Subcutaneous adipose tissue (tissue), 4 donors: ENCODE measurements around the gene SSTR3. TPM values are rescaled to one million over a fixed set of nuclear protein-coding genes. Genes with fewer than 3 reads are reported as not detected.

Experiments used
- CTCF ChIP-seq: fragments of 450-650 bp; IDR thresholded peaks from one replicate; pipeline ENCODE4 v1.5.1; 2016; ENCODE audit warnings: low read depth, mild to moderate bottlenecking, control low read depth, antibody characterized with exemption, moderate library complexity
- total RNA-seq, 4 donors: library from RNA; depleted of rRNA; stranded (reverse); fragments of >200 nt; gene quantifications; one replicate each; pipeline ENCODE4 v1.1.0, GENCODE V29; 2016

SSTR3 gene
- total RNA-seq, 4 donors from 2014 or later: not detected

DNA sequence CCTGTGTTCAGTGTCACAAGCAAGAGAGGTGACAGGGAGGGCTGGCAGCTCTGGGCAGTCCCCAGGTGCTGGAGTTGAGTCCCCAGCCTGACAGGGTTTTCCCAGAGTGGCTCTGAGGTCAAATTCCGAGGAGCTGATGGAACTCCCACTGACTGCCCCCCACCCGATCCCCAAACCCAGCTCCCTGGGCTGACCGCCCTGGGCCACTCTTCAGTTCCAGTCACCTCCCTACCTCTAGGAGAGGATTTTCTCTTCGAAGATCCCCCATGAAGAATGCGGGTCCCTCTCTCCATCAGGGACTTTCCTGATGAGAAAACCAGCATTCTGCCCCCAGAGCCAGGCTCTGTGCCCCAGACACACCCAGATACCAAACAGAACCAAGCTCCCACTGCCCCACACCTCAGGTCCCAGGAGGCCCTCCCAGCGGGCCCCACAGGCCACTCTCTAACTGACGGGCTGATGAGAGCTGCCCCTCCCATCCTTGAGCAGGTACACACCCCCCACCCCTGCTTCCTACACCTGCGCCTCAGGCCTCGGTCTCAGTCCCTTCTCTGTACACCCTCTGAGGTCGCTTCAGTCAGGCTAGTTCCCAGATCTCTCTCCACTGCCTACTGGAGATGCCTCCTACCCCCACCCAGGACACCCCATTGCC lies 43.9 kb upstream of the SSTR3 start:
- TF ChIP-seq CTCF: no peak

GRCh38 chr22:37255558-37256006 lies 43.3 kb upstream of the SSTR3 start:
- TF ChIP-seq CTCF: no peak

GRCh38 chr22:37254867-37255233 lies 42.6 kb upstream of the SSTR3 start:
- no peak for TF ChIP-seq CTCF

DNA sequence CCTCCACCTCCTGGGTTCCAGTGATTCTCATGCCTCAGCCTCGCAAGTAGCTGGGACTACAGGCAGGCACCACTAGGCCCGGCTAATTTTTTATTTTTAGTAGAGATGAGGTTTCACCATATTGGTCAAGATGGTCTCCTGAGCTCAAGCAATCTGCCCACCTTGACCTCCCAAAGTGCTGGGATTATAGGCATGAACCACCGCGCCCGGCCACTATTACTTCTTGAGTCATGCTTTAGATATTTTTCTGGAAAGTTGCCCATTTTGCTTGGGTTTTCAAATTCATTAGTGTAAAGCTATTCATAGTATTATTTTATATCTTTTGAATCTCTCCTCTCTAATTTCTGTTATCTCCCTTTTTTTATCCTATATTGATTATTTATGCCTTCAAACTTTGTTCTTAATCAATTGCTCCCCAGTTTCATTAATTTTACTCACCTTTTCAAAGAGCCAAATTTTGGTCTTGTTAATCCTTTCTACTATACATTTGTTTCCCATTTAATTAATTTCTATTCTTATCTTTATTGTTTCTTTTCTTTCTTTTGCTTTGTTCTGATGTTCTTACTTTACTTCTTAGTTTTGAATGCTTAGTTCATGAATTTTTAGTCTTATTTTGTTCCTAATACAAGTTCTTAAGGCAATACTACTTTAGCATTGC lies 42.1 kb upstream of the SSTR3 start:
- no peak for TF ChIP-seq CTCF

- no peak for TF ChIP-seq CTCF
These were observed 40.9 kb upstream of the SSTR3 start for GRCh38 chr22:37253126-37253660.

DNA sequence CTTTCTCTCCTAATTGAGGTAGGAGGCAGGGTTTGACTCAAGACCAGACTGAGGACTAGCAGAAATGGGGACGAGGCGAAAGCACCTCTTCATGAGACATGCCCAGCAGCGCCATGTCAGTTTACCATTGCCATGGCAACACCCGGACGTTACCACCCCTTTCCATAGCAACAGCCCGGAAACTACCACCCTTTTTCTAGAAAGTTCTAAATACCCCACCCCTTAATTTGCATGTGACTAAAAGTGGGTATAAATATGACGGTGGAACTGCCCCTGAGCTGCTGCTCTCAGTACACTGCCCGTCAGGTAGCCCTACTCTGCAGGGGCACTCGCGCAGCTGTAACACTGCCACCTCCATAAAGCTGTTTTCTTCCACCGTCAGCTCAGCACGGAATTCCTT lies 37.7 kb upstream of the SSTR3 start:
- no peak for TF ChIP-seq CTCF

- no peak for TF ChIP-seq CTCF
These were observed 36.0 kb upstream of the SSTR3 start for GRCh38 chr22:37248251-37248650.
